Kidney epithelial cell (primary cell): Measurements from ENCODE around the gene MEX3A. TPM values are rescaled to one million over a fixed set of nuclear protein-coding genes. Genes with fewer than 3 reads are reported as not detected.

ENCODE experiments used
- DNase-seq: peaks from one replicate; pipeline ENCODE4 v3.0.0-alpha.2; 2010; ENCODE audit warnings: low read depth
- H3K27me3 ChIP-seq: 2 replicates; pipeline ENCODE4 v1.6.0; 2011; ENCODE audit warnings: low read length; ENCODE audit not compliant: control insufficient read depth, insufficient read depth
- H3K36me3 ChIP-seq: 2 replicates; pipeline ENCODE4 v1.5.1; 2011; ENCODE audit warnings: low read length; ENCODE audit not compliant: control insufficient read depth, insufficient read depth
- H3K4me3 ChIP-seq: 2 replicates; pipeline ENCODE4 v1.5.1; 2011; ENCODE audit warnings: low read depth, mild to moderate bottlenecking, control low read depth, low read length
- total RNA-seq: library from RNA; depleted of rRNA; stranded (reverse); fragments of >200 nt; gene quantifications from 2 replicates; pipeline ENCODE4 v1.2.3, GENCODE V29; 2015
- TF ChIP-seq, protein P1 (sequence below): IDR thresholded peaks from 2 replicates; pipeline ENCODE4 v1.5.1; 2011; ENCODE audit warnings: mild to moderate bottlenecking, moderate library complexity, low read length, control low read depth, inconsistent platforms; ENCODE audit not compliant: insufficient read depth, poor library complexity, severe bottlenecking

Gene MEX3A
- total RNA-seq, 1 donor from 2014 or later = 34.5 TPM

DNA sequence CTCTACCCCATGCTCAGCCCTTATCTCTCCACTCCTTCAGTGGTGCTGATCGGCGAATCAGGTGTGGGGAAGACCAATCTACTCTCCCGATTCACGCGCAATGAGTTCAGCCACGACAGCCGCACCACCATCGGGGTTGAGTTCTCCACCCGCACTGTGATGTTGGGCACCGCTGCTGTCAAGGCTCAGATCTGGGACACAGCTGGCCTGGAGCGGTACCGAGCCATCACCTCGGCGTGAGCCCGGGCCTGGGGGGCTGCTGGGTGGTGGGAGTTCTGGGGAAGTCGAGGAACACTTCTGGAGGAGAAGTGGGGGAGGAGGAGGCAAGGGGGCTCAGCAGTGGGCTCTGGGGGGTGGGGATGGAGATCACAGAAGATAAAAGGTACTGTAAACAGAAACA lies 16.4 kb downstream of the MEX3A start:
- TF ChIP-seq, protein P1, sequence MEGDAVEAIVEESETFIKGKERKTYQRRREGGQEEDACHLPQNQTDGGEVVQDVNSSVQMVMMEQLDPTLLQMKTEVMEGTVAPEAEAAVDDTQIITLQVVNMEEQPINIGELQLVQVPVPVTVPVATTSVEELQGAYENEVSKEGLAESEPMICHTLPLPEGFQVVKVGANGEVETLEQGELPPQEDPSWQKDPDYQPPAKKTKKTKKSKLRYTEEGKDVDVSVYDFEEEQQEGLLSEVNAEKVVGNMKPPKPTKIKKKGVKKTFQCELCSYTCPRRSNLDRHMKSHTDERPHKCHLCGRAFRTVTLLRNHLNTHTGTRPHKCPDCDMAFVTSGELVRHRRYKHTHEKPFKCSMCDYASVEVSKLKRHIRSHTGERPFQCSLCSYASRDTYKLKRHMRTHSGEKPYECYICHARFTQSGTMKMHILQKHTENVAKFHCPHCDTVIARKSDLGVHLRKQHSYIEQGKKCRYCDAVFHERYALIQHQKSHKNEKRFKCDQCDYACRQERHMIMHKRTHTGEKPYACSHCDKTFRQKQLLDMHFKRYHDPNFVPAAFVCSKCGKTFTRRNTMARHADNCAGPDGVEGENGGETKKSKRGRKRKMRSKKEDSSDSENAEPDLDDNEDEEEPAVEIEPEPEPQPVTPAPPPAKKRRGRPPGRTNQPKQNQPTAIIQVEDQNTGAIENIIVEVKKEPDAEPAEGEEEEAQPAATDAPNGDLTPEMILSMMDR = no peak
- Histone ChIP-seq H3K4me3 (no peak overlapping the region), H3K36me3 (no peaks in the 10 kb centered on the region), H3K27me3 (no peaks in the 10 kb centered on the region)
- no peak for DNase-seq

DNA sequence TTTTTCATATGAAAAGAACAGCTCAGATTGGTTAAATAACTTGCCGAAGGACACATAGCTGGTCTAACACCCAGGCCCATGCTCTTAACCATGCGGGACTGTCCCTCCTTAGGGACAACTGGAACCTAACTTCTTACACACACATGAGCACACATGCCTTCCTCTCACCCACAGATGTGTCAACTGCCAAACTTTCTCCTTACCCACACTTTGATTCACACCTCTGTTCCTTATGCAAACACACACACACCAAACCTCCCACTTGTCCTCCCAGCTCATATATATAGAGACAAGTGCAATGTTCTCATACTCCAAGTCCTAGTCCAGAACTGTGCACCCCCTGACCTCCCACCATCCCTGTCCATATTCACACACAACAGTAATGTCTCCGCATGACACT lies 17.1 kb downstream of the MEX3A start:
- Histone ChIP-seq H3K36me3 (no peaks in the 10 kb centered on the region), H3K4me3 (no peak overlapping the region), H3K27me3 (no peaks in the 10 kb centered on the region)
- no peak for DNase-seq
- TF ChIP-seq, protein P1 = no peak

DNA sequence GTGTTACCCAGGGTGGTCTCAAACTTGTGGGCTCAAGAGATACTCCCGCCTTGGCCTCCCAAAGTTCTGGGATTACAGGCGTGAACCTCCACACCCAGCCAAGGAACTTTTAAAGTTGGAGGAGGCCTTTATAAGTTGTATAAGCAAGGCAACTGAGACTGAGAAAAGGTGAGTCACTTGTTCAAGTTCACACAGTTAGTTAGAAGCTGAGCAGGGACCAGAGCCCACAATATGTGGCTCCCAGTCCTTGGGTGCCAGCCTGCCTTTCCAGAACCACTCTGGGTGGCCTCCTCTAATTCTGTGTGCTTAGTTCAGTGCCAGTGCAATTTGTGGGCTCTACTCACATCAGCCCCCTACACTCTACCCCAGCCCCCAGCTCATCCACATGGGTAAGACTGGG lies 17.6 kb downstream of the MEX3A start:
- H3K36me3 ChIP-seq = no peaks in the 10 kb centered on the region
- TF ChIP-seq, protein P1 = no peak
- no peak overlapping the region for H3K4me3 ChIP-seq
- H3K27me3 ChIP-seq = no peaks in the 10 kb centered on the region
- no peak for DNase-seq

DNA sequence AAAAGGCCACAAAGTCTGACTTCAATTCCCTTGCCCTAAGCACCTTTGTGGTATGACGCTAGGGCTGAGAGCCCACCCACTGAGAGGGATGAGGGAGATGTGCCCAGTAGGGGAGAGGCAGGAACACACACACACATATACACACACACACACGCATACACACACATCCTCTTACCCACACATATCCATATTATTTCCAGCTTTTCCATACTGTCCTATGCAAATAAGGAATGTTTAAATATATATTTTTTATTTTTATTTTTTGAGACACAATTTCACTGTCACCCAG lies 18.3 kb downstream of the MEX3A start:
- DNase-seq = no peak
- TF ChIP-seq, protein P1 = no peak
- Histone ChIP-seq H3K36me3 (no peaks in the 10 kb centered on the region), H3K27me3 (no peaks in the 10 kb centered on the region), H3K4me3 (no peak overlapping the region)

DNA sequence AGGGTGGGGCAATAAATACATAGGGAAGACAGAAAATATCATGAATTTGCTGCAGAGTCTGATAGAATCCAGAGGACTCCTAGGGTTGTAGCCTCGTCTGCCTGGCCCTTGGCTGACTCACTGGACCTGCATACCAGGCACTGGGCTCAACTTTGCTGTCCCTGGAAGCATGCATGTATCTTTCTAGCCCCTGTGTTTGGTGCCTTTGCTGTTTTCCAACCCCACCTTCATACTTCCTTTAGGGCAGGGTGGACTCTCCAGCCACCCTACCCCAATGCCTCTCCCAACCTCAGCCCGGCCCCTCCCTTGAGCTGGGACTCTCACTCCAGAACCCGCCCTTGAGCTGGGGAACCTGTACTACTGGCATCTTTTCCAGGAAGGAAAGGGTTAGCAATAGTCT lies 20.1 kb downstream of the MEX3A start:
- no peaks in the 10 kb centered on the region for H3K36me3 ChIP-seq
- TF ChIP-seq, protein P1 = no peak
- no peak for DNase-seq
- H3K4me3 ChIP-seq = no peak overlapping the region
- H3K27me3 ChIP-seq = no peaks in the 10 kb centered on the region

DNA sequence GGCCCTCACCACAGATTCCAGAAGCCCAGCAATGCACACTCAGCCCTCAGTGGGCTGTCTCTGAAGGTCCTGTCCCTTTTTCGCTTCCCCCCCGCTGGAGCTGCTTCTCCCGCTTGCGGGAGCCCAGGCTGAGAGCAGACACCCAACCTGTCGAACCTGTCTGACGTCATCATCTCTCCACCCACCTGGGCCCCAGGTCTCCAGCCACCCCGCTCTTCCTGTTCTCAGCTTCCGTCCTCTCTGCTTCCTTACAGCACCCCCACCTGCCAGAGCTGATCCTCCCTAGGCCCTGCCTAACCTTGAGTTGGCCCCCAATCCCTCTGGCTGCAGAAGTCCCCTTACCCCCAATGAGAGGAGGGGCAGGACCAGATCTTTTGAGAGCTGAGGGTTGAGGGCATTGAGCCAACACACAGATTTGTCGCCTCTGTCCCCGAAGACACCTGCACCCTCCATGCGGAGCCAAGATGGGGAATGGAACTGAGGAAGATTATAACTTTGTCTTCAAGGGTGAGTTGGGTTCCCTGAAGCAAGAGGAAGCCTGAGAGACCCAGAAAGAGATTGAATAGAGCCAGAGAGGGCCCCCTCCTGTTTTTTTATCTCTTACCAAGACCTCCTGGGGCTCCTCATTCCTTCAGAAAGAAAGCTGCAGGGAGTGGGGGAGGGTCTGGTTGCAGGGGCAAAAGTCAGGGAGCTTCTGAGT lies 21.2 kb downstream of the MEX3A start, which contains the start of gene RAB25:
TSS of gene RAB25 (plus strand) at position 224 of the 700 bp plus-strand sequence. CDS start at position 465, 241 bp downstream.
- Histone ChIP-seq H3K4me3 (peak within 1 kb of the TSS; percentile 6), H3K36me3 (no peaks in the 10 kb centered on the region), H3K27me3 (no peaks in the 10 kb centered on the region)
- TF ChIP-seq, protein P1 = no peak
- no peak for DNase-seq
